Brain microvascular endothelial cell (primary cell): ENCODE data around the gene MMP21.

Experiments used
- DNase-seq: peaks from one replicate; pipeline ENCODE4 v3.0.0-alpha.2; 2020
- H3K27ac ChIP-seq: fragments of 250-450 bp; sonication (Bioruptor Pico); 2 replicates; pipeline ENCODE4 v1.5.1; 2020; ENCODE audit warnings: mild to moderate bottlenecking, moderate library complexity
- H3K27me3 ChIP-seq: fragments of 250-450 bp; sonication (Bioruptor Pico); replicated peaks from 2 replicates; pipeline ENCODE4 v1.5.1; 2020; ENCODE audit warnings: mild to moderate bottlenecking
- H3K36me3 ChIP-seq: fragments of 250-450 bp; sonication (Bioruptor Pico); replicated peaks from 2 replicates; pipeline ENCODE4 v1.5.1; 2020; ENCODE audit warnings: mild to moderate bottlenecking
- H3K4me3 ChIP-seq: 2 replicates; pipeline ENCODE4 v1.5.1; 2011; ENCODE audit warnings: low read depth, mild to moderate bottlenecking, control low read depth, low read length, moderate library complexity
- in situ Hi-C: cut with HindIII; loops from 2 replicates; pipeline ENCODE4 v1.10.0; 2017; ENCODE audit warnings: low sequenced_read_pairs, low pct_ligation_motif_present
- TF ChIP-seq, protein P1 (sequence below): IDR thresholded peaks from 2 replicates; pipeline ENCODE4 v1.5.1; 2011; ENCODE audit warnings: low read depth, mild to moderate bottlenecking, moderate library complexity, low read length, control low read depth, inconsistent platforms; ENCODE audit errors: missing control alignments

The MMP21 gene

GRCh38 chr10:125802739-125803138, 27.1 kb upstream of the MMP21 start:
- Histone ChIP-seq H3K27ac (no peak overlapping the region), H3K36me3 (peaks cover 11% of the 10 kb centered on the region), H3K4me3 (no peak overlapping the region), H3K27me3 (no peaks in the 10 kb centered on the region)
- DNase-seq = no peak
- TF ChIP-seq, protein P1, sequence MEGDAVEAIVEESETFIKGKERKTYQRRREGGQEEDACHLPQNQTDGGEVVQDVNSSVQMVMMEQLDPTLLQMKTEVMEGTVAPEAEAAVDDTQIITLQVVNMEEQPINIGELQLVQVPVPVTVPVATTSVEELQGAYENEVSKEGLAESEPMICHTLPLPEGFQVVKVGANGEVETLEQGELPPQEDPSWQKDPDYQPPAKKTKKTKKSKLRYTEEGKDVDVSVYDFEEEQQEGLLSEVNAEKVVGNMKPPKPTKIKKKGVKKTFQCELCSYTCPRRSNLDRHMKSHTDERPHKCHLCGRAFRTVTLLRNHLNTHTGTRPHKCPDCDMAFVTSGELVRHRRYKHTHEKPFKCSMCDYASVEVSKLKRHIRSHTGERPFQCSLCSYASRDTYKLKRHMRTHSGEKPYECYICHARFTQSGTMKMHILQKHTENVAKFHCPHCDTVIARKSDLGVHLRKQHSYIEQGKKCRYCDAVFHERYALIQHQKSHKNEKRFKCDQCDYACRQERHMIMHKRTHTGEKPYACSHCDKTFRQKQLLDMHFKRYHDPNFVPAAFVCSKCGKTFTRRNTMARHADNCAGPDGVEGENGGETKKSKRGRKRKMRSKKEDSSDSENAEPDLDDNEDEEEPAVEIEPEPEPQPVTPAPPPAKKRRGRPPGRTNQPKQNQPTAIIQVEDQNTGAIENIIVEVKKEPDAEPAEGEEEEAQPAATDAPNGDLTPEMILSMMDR = no peak
- in situ Hi-C loops = no loop called here

DNA sequence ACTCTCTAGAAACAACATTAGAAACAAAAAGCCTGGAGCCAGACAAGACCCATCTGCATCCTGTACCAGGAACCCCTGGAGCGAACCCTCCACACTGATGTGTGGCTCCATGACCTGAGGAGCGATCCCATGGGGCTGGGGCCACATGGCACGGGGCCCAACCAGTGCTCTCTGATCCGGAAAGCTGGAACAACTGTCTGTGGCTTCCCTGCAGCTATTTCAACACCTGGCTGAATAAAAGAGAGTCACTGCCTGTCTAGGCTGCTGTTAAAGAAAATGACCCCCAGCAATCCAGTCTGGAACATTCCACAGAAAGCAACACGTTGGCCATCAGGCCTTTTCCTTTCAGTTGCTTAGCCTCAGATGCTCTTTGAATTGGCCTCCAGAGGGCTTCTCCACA, 26.5 kb upstream of the MMP21 start:
- DNase-seq = no peak
- no peaks in the 10 kb centered on the region for H3K27me3 ChIP-seq
- no peak overlapping the region for H3K27ac ChIP-seq
- TF ChIP-seq, protein P1 = no peak
- H3K36me3 ChIP-seq = peaks cover 13% of the 10 kb centered on the region
- no peak overlapping the region for H3K4me3 ChIP-seq
- in situ Hi-C loops = no loop called here

DNA sequence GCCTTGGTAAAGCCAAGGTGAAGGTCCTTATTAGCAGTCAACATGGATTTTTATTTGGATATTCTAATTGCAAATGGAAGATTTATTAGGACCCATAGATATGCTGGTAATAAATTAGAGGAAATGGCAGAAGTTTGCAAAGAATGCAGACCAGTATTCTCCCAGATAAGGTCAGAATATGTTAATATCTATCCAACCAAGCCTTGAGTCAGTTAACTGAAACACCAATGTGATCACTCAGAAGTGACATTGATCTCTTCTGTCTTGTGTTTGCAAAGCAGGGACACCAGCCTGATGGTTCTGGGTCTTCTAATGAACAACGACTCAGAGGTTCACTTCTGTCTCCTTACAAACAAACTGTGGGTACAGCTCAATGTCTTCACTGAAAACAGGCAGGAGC, 26.0 kb upstream of the MMP21 start:
- Histone ChIP-seq H3K27me3 (no peaks in the 10 kb centered on the region), H3K27ac (no peak overlapping the region), H3K4me3 (no peak overlapping the region), H3K36me3 (peaks cover 13% of the 10 kb centered on the region)
- in situ Hi-C loops = no loop called here
- no peak for DNase-seq
- TF ChIP-seq, protein P1 = no peak

DNA sequence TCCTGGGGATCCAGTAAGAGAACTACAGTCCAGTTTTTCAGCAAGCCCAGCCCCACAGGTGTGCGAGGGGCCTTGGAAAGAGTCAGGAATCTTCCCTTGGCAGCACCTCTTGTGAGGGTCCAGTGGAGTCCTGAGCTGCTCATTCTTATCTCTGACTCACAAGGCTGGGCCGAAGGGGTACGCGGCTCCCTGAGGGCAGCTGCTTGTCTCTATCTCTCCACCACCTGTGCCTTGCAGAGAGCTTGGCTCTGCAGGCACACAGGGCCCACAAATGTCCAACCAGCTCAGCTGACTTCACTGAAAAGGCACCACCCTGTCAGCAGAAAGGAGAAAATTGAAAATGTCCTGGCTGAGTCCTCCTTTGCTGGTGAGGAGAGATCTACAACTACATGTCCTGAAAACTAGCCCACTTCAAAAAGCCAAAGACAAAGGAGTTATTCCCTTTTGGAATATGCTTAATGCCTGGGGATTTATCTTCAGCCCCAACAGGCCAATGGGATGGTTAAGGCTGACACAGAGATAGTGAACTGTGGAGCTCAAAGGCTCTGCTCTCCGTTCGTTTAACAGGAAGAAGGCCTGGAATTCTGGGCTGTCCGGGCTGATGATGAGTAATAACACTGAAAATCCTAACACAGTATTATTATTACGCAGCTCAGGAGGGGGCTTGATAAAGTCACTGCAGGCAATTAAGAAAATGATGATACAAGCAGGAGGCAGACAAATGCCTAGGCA, 24.0 kb upstream of the MMP21 start:
- H3K36me3 ChIP-seq = peaks cover 3% of the 10 kb centered on the region
- H3K27me3 ChIP-seq = no peaks in the 10 kb centered on the region
- no peak overlapping the region for H3K4me3 ChIP-seq
- DNase-seq = peak; percentile 43
- TF ChIP-seq, protein P1 = no peak
- in situ Hi-C loops = no loop called here
- no peak overlapping the region for H3K27ac ChIP-seq

GRCh38 chr10:125797994-125798662, 22.5 kb upstream of the MMP21 start:
- no peak overlapping the region for H3K4me3 ChIP-seq
- H3K27me3 ChIP-seq = no peaks in the 10 kb centered on the region
- peaks cover 8% of the 10 kb centered on the region for H3K36me3 ChIP-seq
- H3K27ac ChIP-seq = no peak overlapping the region
- DNase-seq = no peak
- in situ Hi-C loops = no loop called here
- TF ChIP-seq, protein P1 = no peak

DNA sequence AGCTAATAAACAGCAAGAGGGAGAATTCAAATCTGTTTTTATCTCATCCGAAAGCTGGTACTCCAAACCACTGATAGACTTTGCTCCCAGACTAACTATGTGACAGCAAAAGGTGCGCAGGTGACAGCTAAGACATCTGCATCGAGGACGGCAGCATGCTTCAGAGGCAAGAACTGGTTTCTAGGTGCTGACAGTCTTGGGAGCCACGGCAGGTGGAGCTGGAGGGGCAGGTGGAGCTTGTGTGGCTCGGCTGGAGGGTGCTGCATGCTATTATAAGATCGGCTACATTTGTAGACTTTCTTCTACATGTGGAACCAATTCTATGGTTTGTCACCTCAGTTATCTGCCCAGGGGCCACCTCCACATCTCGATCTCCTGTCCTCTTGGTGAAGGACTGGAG, 21.8 kb upstream of the MMP21 start:
- peaks cover 14% of the 10 kb centered on the region for H3K36me3 ChIP-seq
- in situ Hi-C loops = no loop called here
- no peak overlapping the region for H3K27ac ChIP-seq
- TF ChIP-seq, protein P1 = no peak
- H3K27me3 ChIP-seq = no peaks in the 10 kb centered on the region
- DNase-seq = no peak
- H3K4me3 ChIP-seq = no peak overlapping the region
